ENCODE results near the gene IFNL3.
"Not testable (repeated sequence)": the region's sequence is repeated elsewhere in the genome, so short reads cannot be mapped to it uniquely, and the experiment has no call there.

The IFNL3 gene

DNA sequence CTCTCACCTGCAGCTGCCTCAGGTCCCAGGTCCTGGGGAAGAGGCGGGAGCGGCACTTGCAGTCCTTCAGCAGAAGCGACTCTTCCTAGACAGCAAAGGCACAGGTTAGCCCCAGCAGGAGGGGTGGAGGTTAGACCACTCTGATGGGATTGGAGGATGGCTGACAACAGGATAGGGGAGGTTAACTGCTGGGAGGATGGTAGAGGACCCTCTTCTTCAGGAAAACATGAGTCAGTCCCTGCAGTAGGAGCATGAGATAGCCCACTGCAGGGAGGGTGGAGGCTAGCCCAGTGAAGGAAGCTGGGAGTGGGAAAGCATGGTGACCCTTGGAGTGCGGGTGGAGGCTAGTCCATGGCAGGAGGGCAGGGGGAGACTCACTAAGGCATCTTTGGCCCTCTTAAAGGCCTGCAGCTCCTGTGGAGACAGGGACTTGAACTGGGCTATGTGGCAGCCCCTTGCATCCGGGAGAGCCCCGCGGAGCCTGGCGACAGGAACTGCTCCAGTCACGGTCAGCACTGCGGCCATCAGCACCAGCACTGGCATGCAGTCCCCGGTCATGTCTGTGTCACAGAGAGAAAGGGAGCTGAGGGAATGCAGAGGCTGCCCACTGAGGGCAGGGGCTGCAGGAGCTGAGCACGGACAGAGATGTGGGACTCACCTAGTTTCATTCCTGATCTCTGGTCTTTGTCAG, at the start of gene IFNL3:
Gene IFNL3, minus strand, starts transcription at position 597 of the 691 bp plus-strand sequence. Its CDS starts 39 bp downstream, at position 558.
- H3K27ac ChIP-seq, result not testable (repeated sequence)

DNA sequence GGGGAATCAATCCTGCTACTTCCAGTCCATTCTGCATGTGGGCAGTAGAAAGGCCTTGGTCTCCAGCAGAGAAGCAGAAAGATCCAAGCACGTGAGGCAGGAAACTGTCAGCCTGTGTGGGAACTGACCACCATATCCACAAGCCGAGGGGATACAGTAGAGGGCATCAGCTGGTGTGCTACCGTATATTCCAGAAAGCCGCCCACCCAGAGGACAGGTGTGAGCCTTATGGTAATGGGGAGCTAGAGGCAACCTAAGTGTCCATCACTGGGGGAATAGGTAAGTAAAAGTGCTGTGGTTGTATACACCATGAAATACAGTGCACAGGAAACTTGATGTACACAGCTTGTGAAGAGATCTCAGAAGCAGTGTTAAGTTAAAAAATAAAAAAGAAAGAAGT, 48.6 kb upstream of the IFNL3 start:
- no peak overlapping the region for H3K27ac ChIP-seq
- TF ChIP-seq ZFX (IDR thresholded peaks at IDR 0.05) (no peak), CTCF (conservative IDR thresholded peaks at IDR 0.05) (no peak)

GRCh38 chr19:39284032-39284431, 39.2 kb upstream of the IFNL3 start:
- H3K27ac ChIP-seq, result no peak overlapping the region
- TF ChIP-seq CTCF (conservative IDR thresholded peaks at IDR 0.05), result no peak
- no peak for TF ChIP-seq ZFX (IDR thresholded peaks at IDR 0.05)

DNA sequence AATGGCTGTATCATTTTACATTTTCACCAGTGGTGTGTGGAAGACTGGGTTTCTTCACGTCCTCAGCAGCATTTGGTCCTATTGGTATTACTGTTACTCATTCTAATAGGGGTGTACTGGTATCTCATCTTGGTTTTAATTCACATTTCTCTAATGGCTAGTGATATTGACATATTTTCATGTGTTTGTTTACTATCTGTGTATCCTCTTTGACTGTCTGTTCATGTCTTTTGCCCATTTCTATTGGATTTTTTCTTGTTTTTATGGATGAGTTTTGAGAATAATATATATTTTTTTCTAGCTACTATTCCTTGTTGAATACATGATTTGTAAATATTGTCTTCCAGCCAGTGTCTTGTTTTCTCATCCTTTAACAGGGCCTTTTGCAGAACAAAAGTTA, 37.2 kb upstream of the IFNL3 start:
- no peak overlapping the region for H3K27ac ChIP-seq
- TF ChIP-seq CTCF (conservative IDR thresholded peaks at IDR 0.05), result no peak
- TF ChIP-seq ZFX (IDR thresholded peaks at IDR 0.05), result no peak

GRCh38 chr19:39277598-39277997, 32.8 kb upstream of the IFNL3 start:
- TF ChIP-seq ZFX (IDR thresholded peaks at IDR 0.05) (no peak), CTCF (conservative IDR thresholded peaks at IDR 0.05) (no peak)
- H3K27ac ChIP-seq, result no peak overlapping the region

GRCh38 chr19:39276740-39277139, 31.9 kb upstream of the IFNL3 start:
- no peak overlapping the region for H3K27ac ChIP-seq
- TF ChIP-seq ZFX (IDR thresholded peaks at IDR 0.05), result no peak
- no peak for TF ChIP-seq CTCF (conservative IDR thresholded peaks at IDR 0.05)

- TF ChIP-seq ZFX (IDR thresholded peaks at IDR 0.05) (no peak), CTCF (conservative IDR thresholded peaks at IDR 0.05) (no peak)
- no peak overlapping the region for H3K27ac ChIP-seq
Observed at GRCh38 chr19:39275578-39275977, 30.8 kb upstream of the IFNL3 start.

- not testable (repeated sequence) for H3K27ac ChIP-seq
Observed at GRCh38 chr19:39273859-39274258, 29.1 kb upstream of the IFNL3 start.

Data from C4-2B (cell line).